Fibroblast of lung (primary cell): ENCODE results near the gene RIIAD1.

Source experiments
- EZH2 ChIP-seq: IDR thresholded peaks from 2 replicates; pipeline ENCODE4 v1.5.1; 2012; ENCODE audit warnings: low read length, control low read depth, mild to moderate bottlenecking; ENCODE audit errors: missing control alignments
- TF ChIP-seq, protein P1 (sequence below), 2 donors: IDR thresholded peaks in 1 of 2; conservative IDR thresholded peaks in 1 of 2; 1 replicate in 1 of 2; 2 replicates in 1 of 2; pipeline ENCODE4 v1.5.1; 2011 to 2012; ENCODE audit warnings: low read length in 2 of 2, control low read depth in 1 of 2, inconsistent platforms in 1 of 2, low read depth in 1 of 2, mild to moderate bottlenecking in 1 of 2

DNA sequence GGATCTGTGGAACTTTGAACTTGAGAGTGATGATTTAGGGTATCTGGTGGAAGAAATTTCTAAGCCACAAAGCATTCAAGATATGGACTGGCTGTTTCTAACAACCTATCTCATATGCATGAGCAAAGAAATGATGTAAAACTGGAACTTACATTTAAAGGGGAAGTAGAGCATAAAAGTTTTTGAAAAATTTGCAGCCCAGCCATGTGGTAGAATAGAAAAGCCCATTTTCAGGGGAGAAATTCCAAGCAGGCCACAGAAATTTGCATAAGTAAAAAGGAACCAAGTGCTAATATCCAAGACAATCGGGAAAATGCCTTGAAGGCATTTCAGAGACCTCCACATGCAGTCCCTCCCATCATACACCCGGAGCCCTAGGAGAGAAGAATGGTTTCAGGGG lies 15.7 kb downstream of the RIIAD1 start:
- TF ChIP-seq, protein P1, sequence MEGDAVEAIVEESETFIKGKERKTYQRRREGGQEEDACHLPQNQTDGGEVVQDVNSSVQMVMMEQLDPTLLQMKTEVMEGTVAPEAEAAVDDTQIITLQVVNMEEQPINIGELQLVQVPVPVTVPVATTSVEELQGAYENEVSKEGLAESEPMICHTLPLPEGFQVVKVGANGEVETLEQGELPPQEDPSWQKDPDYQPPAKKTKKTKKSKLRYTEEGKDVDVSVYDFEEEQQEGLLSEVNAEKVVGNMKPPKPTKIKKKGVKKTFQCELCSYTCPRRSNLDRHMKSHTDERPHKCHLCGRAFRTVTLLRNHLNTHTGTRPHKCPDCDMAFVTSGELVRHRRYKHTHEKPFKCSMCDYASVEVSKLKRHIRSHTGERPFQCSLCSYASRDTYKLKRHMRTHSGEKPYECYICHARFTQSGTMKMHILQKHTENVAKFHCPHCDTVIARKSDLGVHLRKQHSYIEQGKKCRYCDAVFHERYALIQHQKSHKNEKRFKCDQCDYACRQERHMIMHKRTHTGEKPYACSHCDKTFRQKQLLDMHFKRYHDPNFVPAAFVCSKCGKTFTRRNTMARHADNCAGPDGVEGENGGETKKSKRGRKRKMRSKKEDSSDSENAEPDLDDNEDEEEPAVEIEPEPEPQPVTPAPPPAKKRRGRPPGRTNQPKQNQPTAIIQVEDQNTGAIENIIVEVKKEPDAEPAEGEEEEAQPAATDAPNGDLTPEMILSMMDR (conservative IDR thresholded peaks at IDR 0.05 in 1 of 2, IDR thresholded peaks at IDR 0.05 in 1 of 2; ENCODE audit: low read depth in 1 of 2, low read length in 2 of 2), result no peak
- TF ChIP-seq EZH2, result no peak
